ENCODE data around the gene TBCD.

Gene TBCD

GRCh38 chr17:82889496-82890338 is 137.9 kb downstream of the TBCD start:
- no peak for DNase-seq

- no peak for DNase-seq
These were observed 138.5 kb downstream of the TBCD start for GRCh38 chr17:82890339-82890730.

- no peak for DNase-seq
These were observed 139.2 kb downstream of the TBCD start for GRCh38 chr17:82890926-82891678.

- DNase-seq: no peak
These were observed 140.0 kb downstream of the TBCD start for GRCh38 chr17:82891911-82892310.

GRCh38 chr17:82892899-82893565 is 141.2 kb downstream of the TBCD start:
- no peak for DNase-seq

GRCh38 chr17:82893779-82894178 is 141.9 kb downstream of the TBCD start:
- no peak for DNase-seq

GRCh38 chr17:82894389-82894788 is 142.5 kb downstream of the TBCD start:
- DNase-seq: no peak

GRCh38 chr17:82895087-82895486 is 143.2 kb downstream of the TBCD start:
- no peak for DNase-seq

- no peak for DNase-seq
These were observed 144.5 kb downstream of the TBCD start for GRCh38 chr17:82896071-82897000.

GRCh38 chr17:82897514-82898249 is 145.8 kb downstream of the TBCD start:
- DNase-seq: no peak

GRCh38 chr17:82898976-82899514 is 147.2 kb downstream of the TBCD start:
- DNase-seq: no peak

- no peak for DNase-seq
These were observed 148.1 kb downstream of the TBCD start for GRCh38 chr17:82899941-82900340.

GRCh38 chr17:82900741-82901140 is 148.9 kb downstream of the TBCD start:
- no peak for DNase-seq

- no peak for DNase-seq
These were observed 149.5 kb downstream of the TBCD start for GRCh38 chr17:82901356-82901755.

- DNase-seq: no peak
These were observed 150.0 kb downstream of the TBCD start for GRCh38 chr17:82901856-82902255.

- DNase-seq: no peak
These were observed 151.4 kb downstream of the TBCD start for GRCh38 chr17:82902972-82903874.

GRCh38 chr17:82905130-82905529 is 153.3 kb downstream of the TBCD start:
- no peak for DNase-seq

GRCh38 chr17:82907797-82908542 is 156.1 kb downstream of the TBCD start:
- no peak for DNase-seq

GRCh38 chr17:82908543-82909160 is 156.8 kb downstream of the TBCD start:
- DNase-seq: no peak

All from NCI-H2171 treated with DMSO at 0.1 percent for 48 hours (cell line).